Endothelial cell of umbilical vein (primary cell): Measurements from ENCODE around the gene FAM83D. TPM values are rescaled to one million over a fixed set of nuclear protein-coding genes. Genes with fewer than 3 reads are reported as not detected.

ENCODE experiments used
- BruUV-seq: library from RNA; stranded (reverse); fragments of 400-500 nt; replicated peaks from 2 replicates; lab custom pipeline; 2021; lab: Mats Ljungman, UMichigan
- CTCF ChIA-PET: fragments of 300-600, 350-600 bp; sonication (Branson Sonifier 250); formaldehyde crosslinking; loops from one replicate; lab custom pipeline; 2021; ENCODE audit warnings: antibody characterized with exemption, inconsistent platforms; lab: Charles Lee
- POLR2A ChIA-PET: fragments of 300-600, 350-600 bp; sonication (Branson Sonifier 250); formaldehyde crosslinking; loops from one replicate; lab custom pipeline; 2021; ENCODE audit warnings: antibody characterized with exemption, inconsistent platforms; lab: Charles Lee
- DNase-seq: peaks from one replicate; pipeline ENCODE4 v3.0.0-alpha.2; 2011; ENCODE audit warnings: low read depth, low spot score
- FAIRE-seq: peaks from 2 replicates; lab custom pipeline; 2011; peaks lifted over from hg19 to GRCh38; lab: Jason Lieb, UNC
- H2AFZ ChIP-seq: 2 replicates; pipeline ENCODE4 v1.6.0; 2012; ENCODE audit warnings: low read depth, low read length, control low read depth, inconsistent platforms
- H3K27ac ChIP-seq: 2 replicates; pipeline ENCODE4 v1.5.1; 2011; ENCODE audit warnings: low read depth, mild to moderate bottlenecking, control low read depth, low read length, moderate library complexity; ENCODE audit not compliant: insufficient read depth
- H3K27me3 ChIP-seq, 2 experiments: 2 replicates each; pipeline versions ENCODE4 v1.6.0 to v1.6.1; 2011; ENCODE audit warnings: low read length in 2 of 2, mixed read lengths in 1 of 2; ENCODE audit not compliant: control insufficient read depth in 2 of 2, insufficient read depth in 2 of 2
- H3K36me3 ChIP-seq, 2 experiments: 2 replicates in 1 of 2; 3 replicates in 1 of 2; pipeline ENCODE4 v1.5.1; 2011; ENCODE audit warnings: low read length in 2 of 2, mild to moderate bottlenecking in 1 of 2, moderate library complexity in 1 of 2; ENCODE audit not compliant: control insufficient read depth in 2 of 2, insufficient read depth in 2 of 2; ENCODE audit errors: extremely low read depth in 1 of 2
- H3K4me1 ChIP-seq: 3 replicates; pipeline ENCODE4 v1.5.1; 2011; ENCODE audit warnings: mild to moderate bottlenecking, low read length; ENCODE audit not compliant: control insufficient read depth, insufficient read depth; ENCODE audit errors: extremely low read depth
- H3K4me2 ChIP-seq: 2 replicates; pipeline ENCODE4 v1.6.1; 2011; ENCODE audit warnings: low read length, control low read depth, mixed read lengths; ENCODE audit not compliant: insufficient read depth
- H3K4me3 ChIP-seq, 3 experiments: fragments of 200-600 bp in 1 of 3; sonication (generic), shearing (Covaris generic) in 1 of 3; replicated peaks in 1 of 3; 2 replicates each; pipeline ENCODE4 v1.5.1; 2011 to 2016; ENCODE audit warnings: control low read depth in 3 of 3, low read length in 3 of 3, mild to moderate bottlenecking in 2 of 3, inconsistent platforms in 1 of 3, low read depth in 1 of 3, moderate library complexity in 1 of 3; ENCODE audit not compliant: insufficient read depth in 1 of 3
- H3K79me2 ChIP-seq: 2 replicates; pipeline ENCODE4 v1.6.0; 2012; ENCODE audit warnings: low read length, inconsistent platforms; ENCODE audit not compliant: control insufficient read depth, insufficient read depth
- H3K9ac ChIP-seq: replicated peaks from 2 replicates; pipeline ENCODE3; 2011; ENCODE audit warnings: low read length, control low read depth; ENCODE audit not compliant: insufficient read depth; ENCODE audit errors: extremely low read depth
- H3K9me1 ChIP-seq: replicated peaks from 3 replicates; pipeline ENCODE4 v1.6.0; 2011; ENCODE audit warnings: mild to moderate bottlenecking, low read length; ENCODE audit not compliant: control insufficient read depth, insufficient read depth; ENCODE audit errors: extremely low read depth
- H3K9me3 ChIP-seq: replicated peaks from 2 replicates; pipeline ENCODE4 v1.5.1; 2012; ENCODE audit warnings: low read length, inconsistent platforms; ENCODE audit not compliant: control insufficient read depth, insufficient read depth
- H4K20me1 ChIP-seq: replicated peaks from 2 replicates; pipeline ENCODE3; 2011; ENCODE audit warnings: mild to moderate bottlenecking, low read length; ENCODE audit not compliant: control insufficient read depth, insufficient read depth; ENCODE audit errors: extremely low read depth
- CTCF ChIP-seq, 2 donors: IDR thresholded peaks; 1 replicate in 1 of 2; 2 replicates in 1 of 2; pipeline ENCODE4 v1.5.1; 2011; ENCODE audit warnings: low read length in 2 of 2, mild to moderate bottlenecking in 2 of 2, moderate library complexity in 2 of 2, control low read depth in 1 of 2, inconsistent platforms in 1 of 2, low read depth in 1 of 2; ENCODE audit not compliant: insufficient read depth in 1 of 2; ENCODE audit errors: extremely low read depth in 1 of 2
- EZH2 ChIP-seq: IDR thresholded peaks from 2 replicates; pipeline ENCODE4 v1.6.1; 2012; ENCODE audit warnings: borderline replicate concordance, low read depth, mild to moderate bottlenecking, moderate library complexity, low read length, inconsistent platforms; ENCODE audit not compliant: severe bottlenecking
- FOS ChIP-seq: IDR thresholded peaks from 2 replicates; pipeline ENCODE4 v1.6.1; 2011; ENCODE audit warnings: mild to moderate bottlenecking, low read length, moderate library complexity, borderline replicate concordance; ENCODE audit not compliant: insufficient read depth
- GATA2 ChIP-seq: IDR thresholded peaks from 2 replicates; pipeline ENCODE4 v1.7.0; 2011; ENCODE audit warnings: low read depth, mild to moderate bottlenecking, moderate library complexity, mixed read lengths, low read length; ENCODE audit not compliant: insufficient read length, insufficient read depth
- JUN ChIP-seq: IDR thresholded peaks from 2 replicates; pipeline ENCODE4 v1.6.1; 2011; ENCODE audit warnings: borderline replicate concordance, low read depth; ENCODE audit not compliant: insufficient read length, insufficient read depth
- MAX ChIP-seq: IDR thresholded peaks from 2 replicates; pipeline ENCODE4 v1.6.1; 2011; ENCODE audit not compliant: insufficient read depth, insufficient read length
- MYC ChIP-seq: IDR thresholded peaks from one replicate; pipeline ENCODE4 v1.6.1; 2011; ENCODE audit warnings: mild to moderate bottlenecking, low read depth, low read length
- POLR2A ChIP-seq: IDR thresholded peaks from 2 replicates; pipeline ENCODE4 v1.6.1; 2012; ENCODE audit warnings: low read depth, mild to moderate bottlenecking, control low read depth, low read length
- POLR2AphosphoS5 ChIP-seq: IDR thresholded peaks from 2 replicates; pipeline ENCODE4 v1.6.1; 2012; ENCODE audit warnings: low read depth, mild to moderate bottlenecking, control low read depth, low read length, moderate library complexity; ENCODE audit not compliant: insufficient read depth
- dilution Hi-C: fragments of 300-500 bp; cut with MboI; formaldehyde crosslinking; loops from one replicate; pipeline ENCODE4 v1.15.0; 2019; ENCODE audit warnings: low sequenced_read_pairs; ENCODE audit not compliant: extremely low pct_ligation_motif_present
- intact Hi-C: fragments of 100-400 bp; cut with micrococcal nuclease; formaldehyde crosslinking; loops from one replicate; pipeline ENCODE4 v1.10.0; 2022
- polyA plus RNA-seq, 4 experiments: library from polyadenylated mRNA; depleted of rRNA in 3 of 4; stranded (reverse) in 3 of 4; unstranded in 1 of 4; fragments of >200 nt; gene quantifications; 2 replicates each; pipeline versions ENCODE4 v1.2.1 to v1.2.3, GENCODE V29; 2011 to 2012; ENCODE audit warnings: missing spikeins in 1 of 4
- total RNA-seq: library from RNA; stranded (reverse); gene quantifications from 2 replicates; pipeline ENCODE4 v1.2.3, GENCODE V29; 2021

Gene FAM83D
- total and polyA plus RNA-seq, 2 donors (not counting 3 experiments of a cell fraction or from before 2014, with no cell fraction given), result 41.0 to 46.0 TPM

GRCh38 chr20:38880952-38881735 lies 45.1 kb upstream of the FAM83D start:
- Histone ChIP-seq H3K9me3 (no peaks in the 10 kb centered on the region), H3K4me1 (peaks cover 14% of the 10 kb centered on the region), H3K27ac (no peak overlapping the region), H2AFZ (no peak overlapping the region), H4K20me1 (no peaks in the 10 kb centered on the region), H3K27me3 (no peaks in the 10 kb centered on the region), H3K9ac (no peak overlapping the region), H3K79me2 (no peaks in the 10 kb centered on the region), H3K4me3 (no peak overlapping the region), H3K36me3 (no peaks in the 10 kb centered on the region), H3K9me1 (no peaks in the 10 kb centered on the region), H3K4me2 (no peak overlapping the region)
- dilution Hi-C loops, result no loop called here
- no peak for FAIRE-seq
- no peak for DNase-seq
- CTCF ChIA-PET, result interaction anchor here (1.2 kb wide), 1 partner anchor 12 kb away, joined by 3 read pairs; no protein-coding TSS in a partner anchor
- intact Hi-C loops, result no loop called here
- POLR2A ChIA-PET, result no interaction called here
- TF ChIP-seq FOS, result no peak
- TF ChIP-seq GATA2, result no peak
- TF ChIP-seq POLR2A, result no peak
- no peak for TF ChIP-seq JUN
- TF ChIP-seq EZH2, result no peak
- no peak for TF ChIP-seq MYC
- no peak for TF ChIP-seq POLR2AphosphoS5
- no peak for TF ChIP-seq CTCF (IDR thresholded peaks at IDR 0.05; ENCODE audit: extremely low read depth in 1 of 2, insufficient read depth in 1 of 2, low read depth in 1 of 2, low read length in 2 of 2)
- no peak for TF ChIP-seq MAX
- no TSS peak for BruUV-seq
